HepG2 (cell line): ENCODE measurements around the gene C2CD4A.

Source experiments
- ARNTL ChIP-seq: sonication (generic); formaldehyde crosslinking; IDR thresholded peaks from 2 replicates; pipeline ENCODE4 v1.4.0; 2020; ENCODE audit warnings: mild to moderate bottlenecking, missing genetic modification reagents
- CEBPB ChIP-seq: IDR thresholded peaks from 2 replicates; pipeline ENCODE4 v1.6.1; 2011; ENCODE audit warnings: low read depth, low read length, improper control_type of control experiment, borderline replicate concordance
- EP300 ChIP-seq, 3 experiments: sonication (generic) in 1 of 3; formaldehyde crosslinking in 1 of 3; IDR thresholded peaks; 2 replicates each; pipeline versions ENCODE4 v1.5.1 to v1.6.1; 2011 to 2020; ENCODE audit warnings: low read depth in 2 of 3, low read length in 2 of 3, borderline replicate concordance in 1 of 3, improper control_type of control experiment in 1 of 3, mild to moderate bottlenecking in 1 of 3, missing genetic modification reagents in 1 of 3, moderate library complexity in 1 of 3
- MYC ChIP-seq: sonication (generic); formaldehyde crosslinking; IDR thresholded peaks from 2 replicates; pipeline ENCODE4 v1.9.0; 2021; ENCODE audit warnings: missing genetic modification reagents, borderline replicate concordance
- POLR2AphosphoS2 ChIP-seq: IDR thresholded peaks from 2 replicates; pipeline ENCODE4 v1.6.1; 2011; ENCODE audit warnings: low read depth, low read length, improper control_type of control experiment
- RFX5 ChIP-seq: IDR thresholded peaks from 2 replicates; pipeline ENCODE4 v1.6.1; 2011; ENCODE audit warnings: low read depth, low read length, improper control_type of control experiment
- SUZ12 ChIP-seq: fragments of 150-350 bp; IDR thresholded peaks from 2 replicates; pipeline ENCODE4 v1.6.1; 2014; ENCODE audit warnings: low read depth, low read length
- TAF1 ChIP-seq: sonication (generic); formaldehyde crosslinking; IDR thresholded peaks from 2 replicates; pipeline ENCODE4 v1.4.0; 2020; ENCODE audit warnings: missing genetic modification reagents
- TEAD3 ChIP-seq: optimal IDR thresholded peaks from 2 replicates; pipeline ENCODE3; 2016; ENCODE audit warnings: borderline replicate concordance
- ZNF660 ChIP-seq: sonication (generic); formaldehyde crosslinking; IDR thresholded peaks from 2 replicates; pipeline ENCODE4 v1.5.1; 2020; ENCODE audit warnings: mild to moderate bottlenecking, low read depth, missing genetic modification reagents, borderline replicate concordance
- ZNF703 ChIP-seq: sonication (generic); formaldehyde crosslinking; IDR thresholded peaks from 2 replicates; pipeline ENCODE4 v1.5.1; 2020; ENCODE audit warnings: missing genetic modification reagents, mild to moderate bottlenecking, moderate library complexity, borderline replicate concordance

DNA sequence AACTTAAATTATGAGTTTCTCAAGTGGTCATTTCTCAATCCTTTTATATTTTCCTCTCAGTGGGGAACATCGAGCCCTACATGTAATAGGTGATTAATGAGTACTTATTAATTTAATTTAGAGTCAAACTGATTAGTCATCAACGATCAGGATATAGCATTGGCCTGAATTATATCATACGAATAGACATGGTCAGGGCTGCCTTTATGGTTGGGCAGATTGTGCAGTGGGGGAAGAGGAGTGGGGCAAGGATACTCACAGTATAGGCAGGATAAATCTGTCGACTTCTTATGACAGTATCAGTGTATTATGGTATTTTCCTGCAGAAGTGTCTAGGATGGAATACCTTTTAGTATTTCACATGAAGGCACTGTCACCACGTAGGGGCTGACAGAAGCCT is 27.0 kb downstream of the C2CD4A start:
- TF ChIP-seq RFX5, result no peak
- no peak for TF ChIP-seq MYC (CRISPR knock-in tag)
- no peak for TF ChIP-seq ARNTL (CRISPR knock-in tag)
- TF ChIP-seq CEBPB, result no peak
- no peak for TF ChIP-seq SUZ12
- no peak for TF ChIP-seq ZNF703 (CRISPR knock-in tag)
- TF ChIP-seq TEAD3 (CRISPR knock-in tag), result no peak
- TF ChIP-seq ZNF660 (CRISPR knock-in tag), result no peak
- TF ChIP-seq POLR2AphosphoS2, result no peak
- no peak for TF ChIP-seq TAF1 (CRISPR knock-in tag)
- no peak for TF ChIP-seq EP300 (IDR thresholded peaks at IDR 0.05; ENCODE audit: low read depth in 2 of 2, low read length in 2 of 2)
- no peak for TF ChIP-seq EP300 (CRISPR knock-in tag; IDR thresholded peaks at IDR 0.05; ENCODE audit: borderline replicate concordance)
